HUDEP-2 (cell line): ENCODE data around the gene TMPRSS3.
A peak's percentile ranks its signal among the peaks of the same experiment; 100 is the strongest.

Experiments used
- DNase-seq, 76 experiments: peaks; one replicate each; lab custom pipeline; 2025; ENCODE audit not compliant: unreplicated experiment in 76 of 76; lab: John Stamatoyannopoulos, UW

Gene TMPRSS3

DNA sequence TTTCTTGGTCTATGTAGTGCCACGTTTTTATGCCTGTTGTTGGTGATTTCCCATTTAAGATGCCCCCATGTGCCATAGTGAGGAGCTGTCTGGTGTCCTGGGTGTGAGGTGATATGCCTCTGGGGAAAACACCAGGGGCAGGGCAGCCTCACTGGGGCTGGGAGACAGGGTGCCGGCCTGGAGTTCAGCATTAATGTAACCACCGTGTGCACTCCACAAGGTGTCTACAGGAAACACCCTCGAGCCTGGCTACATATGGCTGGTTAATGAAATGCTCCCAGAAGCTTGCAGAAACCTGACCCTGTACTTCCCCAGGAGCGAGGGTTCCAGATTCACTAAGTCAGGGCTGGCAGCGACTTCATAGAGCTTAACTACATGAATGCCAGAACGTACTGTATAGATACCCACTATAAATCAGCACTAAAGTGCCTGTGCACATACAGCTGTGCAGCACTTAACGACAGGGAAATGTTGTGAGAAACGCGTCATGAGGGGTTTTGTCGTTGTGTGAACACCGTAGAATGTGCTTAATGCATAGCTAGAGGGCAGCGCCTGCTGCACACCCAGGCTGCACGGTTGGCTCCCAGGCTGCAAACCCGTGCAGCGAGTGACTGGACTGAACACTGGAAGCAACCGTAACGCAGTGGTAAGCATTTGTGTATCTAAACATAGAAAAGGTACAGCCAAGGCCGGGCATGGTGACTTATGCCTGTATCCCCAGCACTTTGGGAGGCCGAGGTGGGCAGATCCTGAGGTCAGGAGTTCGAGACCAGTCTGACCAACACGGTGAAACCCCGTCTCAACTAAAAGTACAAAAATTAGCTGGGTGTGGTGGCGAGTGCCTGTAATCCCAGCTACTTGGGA, 55.4 kb downstream of the TMPRSS3 start:
- DNase-seq, result no peak

DNA sequence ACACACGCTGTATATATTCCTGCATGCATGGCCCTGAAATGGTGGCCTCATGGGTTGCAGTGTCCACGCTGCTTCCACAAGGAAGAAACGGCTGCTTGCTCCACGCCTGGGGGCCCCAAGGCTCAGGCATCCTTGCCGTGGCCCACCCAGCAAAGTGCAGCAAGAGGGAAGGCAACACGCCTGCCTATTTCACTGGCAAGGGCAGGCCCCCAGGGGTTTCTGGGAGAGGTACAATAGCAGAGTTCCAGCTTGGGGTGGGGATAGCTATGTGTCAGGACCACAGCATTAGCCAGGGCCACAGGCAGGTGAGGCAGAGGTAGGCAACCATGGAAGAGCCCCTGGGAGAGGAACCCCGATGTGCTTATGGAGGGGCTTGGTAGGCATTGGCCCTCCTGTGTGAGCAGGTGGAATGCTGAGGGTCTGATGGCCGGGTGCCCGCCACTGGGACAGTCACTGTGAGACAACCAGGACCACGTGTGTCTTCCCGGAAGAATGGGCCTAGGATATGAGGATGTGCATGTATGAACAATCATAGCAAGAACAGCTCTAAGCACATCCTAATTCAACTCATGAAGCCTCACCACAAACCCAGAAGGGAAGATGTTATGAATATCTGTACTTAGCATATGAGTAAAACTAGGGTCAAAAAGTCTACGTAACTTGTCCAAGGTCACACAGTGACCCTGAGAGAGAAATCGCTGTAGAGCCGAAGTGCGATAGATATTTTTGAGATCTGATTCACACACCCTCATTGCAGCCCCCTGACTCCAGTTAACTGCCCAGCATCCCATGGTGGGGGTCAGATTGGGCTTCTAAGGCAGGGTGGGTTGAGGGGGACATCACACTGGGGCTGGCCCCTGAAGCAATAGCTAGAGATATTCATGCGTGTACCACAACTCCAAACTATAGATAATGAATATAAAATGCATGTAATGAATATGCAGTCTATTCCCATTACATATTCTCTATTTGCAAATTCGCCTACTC, 56.8 kb downstream of the TMPRSS3 start:
- DNase-seq, result no peak

DNA sequence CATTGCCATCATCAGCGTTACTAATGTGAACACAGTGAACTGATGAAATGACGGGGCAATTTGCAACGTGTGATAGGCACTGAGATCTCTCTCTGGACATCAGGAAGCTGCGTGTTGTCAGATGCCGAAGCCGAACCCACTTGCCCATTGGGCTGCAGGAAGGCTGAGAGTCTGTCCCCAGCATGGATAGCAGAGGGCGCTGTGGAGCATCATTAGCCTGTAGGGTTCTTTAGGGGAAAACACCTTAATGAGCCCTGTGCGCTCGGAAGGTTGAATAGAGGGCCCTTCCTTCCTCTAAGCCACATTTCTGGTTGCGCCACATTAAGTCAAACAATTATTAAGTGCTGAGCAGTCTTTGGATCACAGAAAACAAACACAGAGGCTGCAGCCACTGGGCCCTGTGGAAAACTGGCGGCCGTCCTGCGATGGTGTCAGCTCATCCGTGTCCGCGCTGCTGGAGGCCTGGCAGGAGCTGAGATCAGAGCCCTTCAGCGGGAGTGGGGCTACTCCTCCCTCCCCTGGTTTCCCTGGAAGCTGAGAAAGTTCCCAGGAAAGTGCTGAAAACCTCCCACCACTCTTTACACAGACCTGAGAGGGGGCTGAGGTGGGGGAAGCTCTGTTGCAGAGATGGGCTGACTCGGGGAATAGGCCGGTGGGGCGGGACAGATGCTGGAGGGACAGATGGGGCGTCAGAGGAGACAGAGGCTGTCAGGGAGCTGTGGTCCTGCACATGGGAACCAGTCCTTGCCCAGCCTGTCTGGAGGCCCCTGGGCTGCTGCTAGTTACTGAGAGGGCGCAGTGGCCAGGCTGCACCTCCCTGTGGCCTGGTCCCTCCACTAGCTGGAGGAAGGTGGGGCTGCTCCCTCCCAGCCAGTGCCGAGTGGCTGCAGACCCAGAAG, 57.8 kb downstream of the TMPRSS3 start:
- peak in 58 of 76 experiments; percentile 6 to 72 (median 46) for DNase-seq

DNA sequence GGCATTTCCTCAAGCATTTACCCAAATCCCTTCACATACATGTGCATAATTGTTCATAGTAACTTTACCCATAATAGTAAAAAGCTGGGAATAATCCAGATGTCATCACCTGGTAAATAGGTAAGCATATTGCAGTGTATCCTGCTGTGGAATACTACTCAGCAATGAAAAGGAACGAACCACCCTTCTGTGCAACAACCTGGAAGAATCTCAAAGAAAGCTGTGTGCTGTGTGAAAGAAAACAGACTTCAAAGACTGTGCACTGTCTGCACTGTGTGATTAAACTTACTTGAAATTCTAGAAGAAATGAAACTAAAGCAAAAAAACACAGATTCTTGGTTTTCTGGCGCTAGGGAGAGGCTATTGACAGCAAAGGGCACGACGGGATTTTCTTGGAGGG, 58.6 kb downstream of the TMPRSS3 start:
- DNase-seq, result no peak

DNA sequence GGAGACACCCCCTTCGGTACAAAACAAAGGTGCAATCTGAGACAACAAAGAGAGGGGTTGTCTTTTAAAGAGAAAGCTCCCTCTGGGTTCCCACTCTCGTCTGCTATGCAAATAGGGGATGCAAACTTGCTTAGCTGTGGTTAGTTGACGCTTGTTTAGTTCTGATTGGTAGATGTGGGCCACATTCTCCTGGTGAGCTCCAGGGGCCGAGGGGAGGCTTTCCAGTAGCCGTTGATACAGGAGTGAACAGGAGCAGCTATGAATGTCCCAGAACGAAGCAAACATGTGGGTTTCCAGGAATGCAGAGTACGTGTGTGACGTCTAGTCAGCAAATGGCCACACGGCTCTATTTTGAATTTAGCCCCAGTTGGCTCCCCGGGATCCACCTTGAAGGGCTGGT, 59.8 kb downstream of the TMPRSS3 start:
- no peak for DNase-seq

DNA sequence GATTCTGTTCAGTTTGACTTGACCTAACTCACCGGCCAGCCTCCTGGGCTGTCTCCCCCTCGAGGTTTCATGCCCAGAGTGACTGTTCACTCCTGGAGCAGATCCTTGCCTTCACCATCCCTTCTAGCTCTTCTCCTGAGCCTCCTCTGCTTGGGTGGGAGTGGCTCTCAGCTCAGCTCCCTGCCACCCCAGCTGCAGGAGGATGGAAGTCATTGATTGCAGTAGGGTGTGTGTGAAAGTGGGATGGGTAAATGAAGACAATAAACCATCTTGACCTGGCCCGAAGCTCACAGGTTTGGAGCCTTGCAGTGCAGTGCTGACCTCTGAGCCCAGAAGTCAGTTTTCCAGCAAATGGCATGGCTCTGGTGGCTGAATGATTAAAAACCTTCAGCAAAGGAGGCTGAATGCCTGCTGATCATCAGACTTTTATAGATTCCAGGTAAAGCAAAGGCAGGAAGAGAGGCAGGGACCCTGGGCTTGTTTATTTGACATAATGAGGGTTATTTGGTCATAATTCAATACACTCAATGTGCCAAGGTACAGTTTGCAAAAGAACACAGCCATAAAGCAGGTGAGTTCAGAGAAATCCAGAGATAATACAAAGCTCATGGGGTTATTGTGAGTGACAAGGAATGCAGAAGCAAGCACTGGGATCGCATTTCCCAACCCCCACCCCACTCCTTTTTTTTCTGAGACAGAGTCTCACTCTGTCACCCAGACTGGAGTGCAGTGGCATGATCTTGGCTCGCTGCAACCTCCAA, 63.1 kb downstream of the TMPRSS3 start:
- no peak for DNase-seq

DNA sequence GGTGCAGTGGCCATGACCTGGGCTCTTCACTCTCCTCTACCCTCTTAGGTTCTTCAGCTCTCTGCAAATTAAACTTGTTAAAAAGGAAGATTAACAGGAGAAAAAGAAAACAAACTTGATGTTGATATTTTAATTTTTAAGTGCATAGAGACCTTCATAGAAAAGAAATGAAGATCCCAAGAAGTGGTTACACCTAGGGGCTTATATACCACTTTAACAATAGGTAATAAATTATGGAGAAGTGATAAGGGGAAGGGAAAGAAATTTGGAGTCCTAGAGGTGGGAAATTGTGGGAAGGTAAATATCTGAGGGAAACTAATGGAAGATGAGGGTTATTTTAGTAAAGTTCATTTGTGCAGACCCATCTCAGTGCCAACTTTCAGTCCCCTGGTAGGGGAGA, 64.2 kb downstream of the TMPRSS3 start:
- no peak for DNase-seq

DNA sequence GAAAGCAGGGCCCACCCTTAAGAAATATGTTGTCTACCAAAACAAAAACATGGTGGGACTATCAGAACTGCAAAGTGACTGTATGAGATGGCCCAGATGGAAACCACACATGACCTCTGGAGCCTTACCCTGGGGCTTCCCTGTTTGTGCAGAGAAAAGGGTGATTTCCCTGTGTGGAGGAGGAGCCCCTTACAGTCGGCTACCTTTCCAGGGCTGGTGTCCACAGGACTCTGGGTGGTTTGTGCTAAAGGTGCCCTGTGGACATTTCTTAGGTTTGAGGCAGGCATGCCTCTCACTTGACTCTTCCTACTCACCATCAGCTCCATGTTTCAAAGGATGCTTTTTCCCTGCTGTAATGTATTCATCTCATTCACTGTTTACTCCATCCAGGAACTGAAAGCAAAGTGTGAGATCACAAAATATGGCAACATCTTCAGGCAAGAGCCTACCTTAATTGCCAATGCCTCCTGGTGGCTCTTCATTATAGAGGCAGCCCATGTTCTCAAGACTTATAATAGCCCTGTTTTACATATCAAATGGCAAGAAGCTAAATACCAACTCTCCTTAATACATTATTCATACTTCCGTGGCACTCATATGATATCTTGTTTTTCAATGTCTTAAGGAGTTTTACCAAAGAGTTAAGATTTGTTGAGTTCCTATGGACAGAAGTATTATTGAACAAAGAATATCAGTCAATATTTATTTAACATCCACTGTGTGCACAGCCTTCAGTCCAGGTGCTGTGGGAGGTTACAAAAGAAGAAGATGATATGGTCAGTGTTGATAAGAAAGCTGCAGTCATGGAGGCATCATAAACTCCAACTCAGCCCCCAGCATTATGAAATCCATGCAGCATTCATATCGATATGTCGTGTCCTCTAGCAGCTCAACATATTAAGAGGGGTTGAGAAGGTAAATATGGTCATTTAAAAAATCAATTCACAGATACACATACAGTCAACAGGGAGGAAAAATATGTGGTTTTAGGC, 65.2 kb downstream of the TMPRSS3 start:
- no peak for DNase-seq

DNA sequence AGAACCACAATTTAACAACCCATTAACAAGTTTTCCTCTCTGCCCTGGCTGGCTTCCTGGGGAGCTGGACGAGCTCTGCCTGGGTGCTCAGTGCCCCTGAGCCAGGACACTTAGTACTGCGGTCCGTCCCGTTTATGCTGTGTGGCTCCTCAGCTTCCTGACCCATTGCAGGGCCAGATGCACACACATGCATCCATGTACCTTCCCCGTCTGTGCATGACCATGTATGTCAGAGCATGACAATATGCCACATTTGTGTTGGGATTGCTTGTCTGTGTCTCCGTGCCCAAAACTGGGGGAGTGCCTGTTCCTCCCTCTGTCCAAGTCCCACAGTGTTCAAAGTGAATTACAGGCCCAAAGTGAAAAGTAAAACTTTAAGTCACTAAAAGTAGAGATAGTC, 71.0 kb downstream of the TMPRSS3 start:
- DNase-seq, result no peak
